GM21390 (cell line): Measurements from ENCODE around the gene NXNL1.
A peak's percentile ranks its signal among the peaks of the same experiment; 100 is the strongest.

Experiments
- ATAC-seq: cut with Tn5 transposase; IDR thresholded peaks from one replicate; pipeline ENCODE4 v1.9.1; 2021; ENCODE audit not compliant: unreplicated experiment

NXNL1 gene

GRCh38 chr19:17421942-17422341 lies 38.8 kb downstream of the NXNL1 start:
- ATAC-seq: no peak

- peak; percentile 15 for ATAC-seq
These were observed 40.2 kb downstream of the NXNL1 start for GRCh38 chr19:17420475-17420924.

DNA sequence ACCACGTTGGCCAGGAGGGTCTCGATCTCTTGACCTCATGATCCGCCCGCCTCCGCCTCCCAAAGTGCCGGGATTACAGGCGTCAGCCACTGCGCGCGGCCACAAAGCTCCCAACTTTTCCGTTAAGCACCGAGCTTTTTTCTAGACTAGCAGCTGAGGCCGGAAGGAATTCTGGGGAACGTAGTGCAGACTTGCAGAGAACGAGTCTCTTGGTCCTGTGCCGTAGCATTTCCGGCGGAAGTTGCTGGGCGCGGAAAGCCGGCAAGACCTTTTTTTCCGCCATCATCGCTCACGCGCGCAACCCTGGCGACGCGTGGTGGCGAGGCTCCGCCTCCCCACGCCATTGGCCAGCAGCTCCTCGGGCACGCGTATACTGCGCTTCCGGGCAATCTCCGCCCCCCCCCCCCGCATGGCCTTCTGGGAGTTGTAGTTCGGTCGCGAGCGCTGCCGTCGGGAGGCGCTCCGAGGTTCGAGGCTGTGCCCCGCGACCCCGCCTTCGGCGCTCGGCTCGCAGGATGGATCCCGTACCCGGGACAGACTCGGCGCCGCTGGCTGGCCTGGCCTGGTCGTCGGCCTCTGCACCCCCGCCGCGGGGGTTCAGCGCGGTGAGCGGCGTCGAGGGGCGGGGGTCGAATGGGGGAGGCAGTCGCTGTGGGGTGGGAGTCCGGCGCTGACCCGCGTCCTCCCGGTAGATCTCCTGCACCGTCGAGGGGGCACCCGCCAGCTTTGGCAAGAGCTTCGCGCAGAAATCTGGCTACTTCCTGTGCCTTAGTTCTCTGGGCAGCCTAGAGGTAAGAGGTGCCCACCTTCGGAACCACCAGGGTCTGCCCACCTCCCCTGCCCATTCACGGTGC lies 40.9 kb downstream of the NXNL1 start, which contains the start of gene MVB12A:
TSS of gene MVB12A (plus strand) at position 427 of the 854 bp plus-strand sequence. CDS start at position 516, 89 bp downstream.
- peak; percentile 78 for ATAC-seq

GRCh38 chr19:17419154-17419620 lies 41.5 kb downstream of the NXNL1 start:
- no peak for ATAC-seq

DNA sequence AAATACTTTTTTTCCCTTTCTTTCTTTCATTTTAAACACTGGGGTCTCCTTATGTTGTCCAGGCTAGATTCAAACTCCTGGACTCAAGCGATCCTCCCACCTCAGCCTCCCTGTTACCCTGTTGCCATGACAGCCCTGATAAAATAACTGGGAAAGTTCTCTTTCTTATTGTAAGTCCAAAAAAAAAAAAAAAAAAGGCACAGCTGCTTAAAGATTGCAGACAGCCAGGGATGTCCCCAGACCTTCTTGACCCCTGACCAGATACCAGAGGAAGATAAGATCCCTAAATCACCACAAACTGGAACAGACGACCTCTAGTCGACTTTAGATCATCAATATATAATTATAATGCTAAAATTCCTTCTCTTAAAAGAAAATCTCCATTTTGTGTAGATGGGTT lies 42.0 kb downstream of the NXNL1 start:
- ATAC-seq: no peak

- no peak for ATAC-seq
These were observed 45.6 kb downstream of the NXNL1 start for GRCh38 chr19:17415121-17415520.

DNA sequence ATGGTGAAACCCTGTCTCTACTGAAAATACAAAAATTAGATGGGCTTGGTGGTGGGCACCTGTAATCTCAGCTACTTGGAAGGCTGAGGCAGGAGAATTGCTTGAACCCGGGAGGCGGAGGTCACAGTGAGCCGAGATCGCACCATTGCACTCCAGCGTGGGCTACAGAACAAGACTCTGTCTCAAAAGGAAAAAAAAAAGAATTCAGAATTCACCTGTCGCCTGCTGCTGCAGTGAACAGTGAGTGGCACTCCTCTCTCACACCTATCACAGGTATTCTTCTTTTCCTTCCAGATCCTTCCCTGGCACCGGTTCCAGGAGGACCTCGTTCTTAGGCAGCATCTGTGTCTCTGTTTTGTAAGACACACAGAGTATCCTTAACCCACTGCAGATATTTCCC lies 46.6 kb downstream of the NXNL1 start:
- ATAC-seq: no peak

DNA sequence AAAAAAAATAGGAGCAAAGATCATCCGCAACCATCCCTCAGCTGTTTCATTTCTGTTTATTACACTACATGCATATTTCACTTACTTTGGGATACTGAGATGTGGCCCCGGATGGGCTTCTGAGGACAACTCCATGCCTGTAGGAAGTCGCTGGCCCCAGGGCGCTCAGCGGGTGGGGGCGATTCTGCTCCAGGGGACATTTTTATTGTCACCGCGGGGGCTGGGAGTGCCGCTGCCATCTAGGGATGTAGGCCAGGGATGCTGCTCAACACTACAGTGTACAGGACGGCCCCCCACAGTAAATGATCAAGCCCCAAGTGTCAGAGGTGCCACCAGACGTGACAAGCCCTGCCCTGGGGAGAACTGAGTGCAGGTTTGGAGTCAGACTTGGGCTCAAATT lies 48.9 kb downstream of the NXNL1 start:
- no peak for ATAC-seq

DNA sequence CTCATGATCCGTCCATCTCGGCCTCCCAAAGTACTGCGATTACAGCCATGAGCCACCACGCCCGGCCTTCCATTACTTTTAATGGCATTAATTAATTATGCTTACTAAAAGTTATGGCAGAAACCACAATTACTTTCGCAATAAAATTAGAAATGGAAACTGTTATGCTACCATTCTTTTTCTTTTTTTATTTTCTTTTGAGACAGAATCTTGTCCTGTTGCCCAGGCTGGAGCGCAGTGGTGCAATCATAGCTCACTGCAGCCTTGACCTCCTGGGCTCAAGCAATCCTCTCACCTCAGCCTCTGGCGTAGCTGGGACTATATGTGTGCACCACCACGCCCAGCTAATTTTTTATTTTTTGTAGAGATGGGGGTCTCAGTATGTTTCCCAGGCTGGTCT lies 50.7 kb downstream of the NXNL1 start:
- ATAC-seq: no peak

DNA sequence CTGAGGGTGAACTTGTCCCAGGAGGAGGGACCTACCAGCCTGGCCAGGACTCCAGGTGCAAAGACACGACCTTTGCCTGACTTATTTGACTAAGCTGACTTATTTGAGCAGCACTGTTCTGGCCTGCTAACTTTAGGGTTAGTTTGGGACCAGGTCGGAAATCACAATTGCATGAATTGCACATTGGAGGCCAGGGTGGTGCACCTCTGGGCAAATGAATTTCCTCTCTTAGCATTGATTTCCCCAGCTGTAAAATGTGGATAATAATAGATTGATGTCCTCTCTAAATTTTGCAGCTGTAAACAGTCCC lies 53.9 kb downstream of the NXNL1 start:
- no peak for ATAC-seq

DNA sequence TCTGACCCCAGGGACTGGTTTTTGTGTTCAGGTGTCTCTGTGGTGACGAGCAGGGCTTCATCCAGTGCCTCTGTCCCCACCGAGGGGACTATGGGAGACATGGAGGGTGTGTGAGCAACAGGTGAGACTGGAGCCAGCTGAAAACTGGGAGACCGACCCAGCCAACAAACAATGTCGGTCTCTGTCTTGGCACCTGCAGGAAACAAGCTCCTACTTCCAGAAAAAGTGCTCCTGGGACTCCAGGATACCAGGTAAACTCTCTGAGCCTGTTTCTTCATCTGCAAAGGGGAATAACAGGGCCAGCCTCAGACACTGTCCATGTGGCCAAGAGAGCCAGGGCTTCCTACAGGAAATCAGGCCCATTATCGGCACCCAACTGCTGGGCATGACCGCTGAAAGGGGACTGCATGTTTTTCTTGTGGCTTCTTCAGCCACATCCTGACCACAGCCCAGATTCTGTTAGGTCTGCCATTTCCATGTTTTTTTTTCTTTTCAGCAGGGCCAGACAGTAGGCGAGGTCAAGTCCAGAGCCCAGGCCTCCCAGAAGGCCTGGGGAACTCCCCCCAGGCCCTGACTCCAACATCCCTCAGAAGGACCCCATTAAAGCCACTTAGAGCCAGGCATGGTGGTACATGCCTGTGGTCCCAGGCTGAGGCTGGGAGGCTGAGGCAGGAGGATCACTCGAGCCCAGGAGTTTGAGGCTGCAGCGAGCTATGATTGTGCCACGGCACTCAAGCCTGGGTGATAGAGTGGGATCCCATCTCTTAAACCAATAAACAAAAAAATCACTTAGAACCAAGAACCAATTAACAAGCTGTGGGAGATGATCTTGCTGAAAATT lies 54.5 kb downstream of the NXNL1 start:
- ATAC-seq: no peak
